Measurements from ENCODE around the gene ADD1. TPM values are rescaled to one million over a fixed set of nuclear protein-coding genes. Genes with fewer than 3 reads are reported as not detected.
A peak's percentile ranks its signal among the peaks of the same experiment; 100 is the strongest.

The ADD1 gene
- total RNA-seq, 4 donors from 2014 or later, result 290 to 470 (median 372) TPM

DNA sequence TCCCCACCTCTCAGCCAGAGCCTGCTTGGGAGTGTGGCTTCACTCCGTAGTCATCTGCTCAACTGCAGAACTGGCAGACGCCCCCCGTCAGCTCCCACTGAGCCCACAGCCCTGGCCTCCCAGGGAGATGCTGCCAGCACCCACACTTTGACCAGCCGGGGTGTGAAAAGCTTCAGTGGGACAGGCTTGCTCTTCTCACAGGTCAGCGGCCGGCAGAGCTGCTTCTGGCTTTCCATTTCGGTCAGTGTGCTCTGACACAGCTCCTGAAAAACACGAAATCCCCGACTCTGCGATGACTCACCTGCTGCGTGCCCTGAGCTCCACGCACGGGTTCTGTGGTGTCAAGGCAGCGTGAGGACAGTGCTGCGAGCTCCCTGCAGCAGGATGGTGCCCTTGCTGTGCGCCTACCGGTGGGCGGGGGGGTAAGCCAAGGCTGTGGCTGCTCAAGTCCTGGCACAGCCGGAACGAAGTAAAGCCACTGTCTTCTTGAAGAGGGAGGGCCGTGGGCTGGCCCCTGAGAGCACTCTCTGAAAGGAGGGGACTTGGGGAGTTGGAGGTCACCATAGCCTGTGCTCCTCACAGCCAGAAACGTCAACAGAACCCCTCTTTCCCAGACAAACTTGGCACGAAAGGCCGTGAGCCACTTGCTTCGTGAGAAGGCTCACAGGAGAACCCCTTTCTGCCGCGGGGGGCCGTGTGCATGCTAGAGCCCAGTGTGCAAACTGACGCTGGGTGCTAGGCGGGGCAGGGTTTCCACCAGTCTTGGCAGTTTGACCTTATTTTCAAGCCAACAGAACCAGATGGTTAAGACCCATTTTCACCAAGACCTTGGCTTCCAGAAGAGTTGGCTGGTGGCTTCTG, 96.0 kb downstream of the ADD1 start:
- Histone ChIP-seq H3K27me3 (no peaks in the 10 kb centered on the region), H3K4me1 (peaks cover 0 to 28% (median 8%) of the 10 kb centered on the region in 4 donors), H3K9me3 (no peaks in the 10 kb centered on the region), H3K4me3 (no peak overlapping the region), H3K36me3 (peaks cover 0 to 71% (median 0%) of the 10 kb centered on the region in 3 donors), H3K27ac (no peak overlapping the region)
- peak in 2 of 3 donors; percentile 40 to 43 for DNase-seq
- no peak for TF ChIP-seq POLR2A (IDR thresholded peaks at IDR 0.05)

GRCh38 chr4:2940267-2941137, 96.9 kb downstream of the ADD1 start:
- peak in 2 of 3 donors; percentile 41 to 44 for DNase-seq
- no peaks in the 10 kb centered on the region for H3K27me3 ChIP-seq
- peaks cover 0 to 80% (median 0%) of the 10 kb centered on the region in 3 donors for H3K36me3 ChIP-seq
- H3K9me3 ChIP-seq, result no peaks in the 10 kb centered on the region
- H3K4me1 ChIP-seq, result peaks cover 0 to 24% (median 7%) of the 10 kb centered on the region in 4 donors
- H3K4me3 ChIP-seq, result no peak overlapping the region
- TF ChIP-seq POLR2A (IDR thresholded peaks at IDR 0.05), result no peak
- TF ChIP-seq, protein P1, sequence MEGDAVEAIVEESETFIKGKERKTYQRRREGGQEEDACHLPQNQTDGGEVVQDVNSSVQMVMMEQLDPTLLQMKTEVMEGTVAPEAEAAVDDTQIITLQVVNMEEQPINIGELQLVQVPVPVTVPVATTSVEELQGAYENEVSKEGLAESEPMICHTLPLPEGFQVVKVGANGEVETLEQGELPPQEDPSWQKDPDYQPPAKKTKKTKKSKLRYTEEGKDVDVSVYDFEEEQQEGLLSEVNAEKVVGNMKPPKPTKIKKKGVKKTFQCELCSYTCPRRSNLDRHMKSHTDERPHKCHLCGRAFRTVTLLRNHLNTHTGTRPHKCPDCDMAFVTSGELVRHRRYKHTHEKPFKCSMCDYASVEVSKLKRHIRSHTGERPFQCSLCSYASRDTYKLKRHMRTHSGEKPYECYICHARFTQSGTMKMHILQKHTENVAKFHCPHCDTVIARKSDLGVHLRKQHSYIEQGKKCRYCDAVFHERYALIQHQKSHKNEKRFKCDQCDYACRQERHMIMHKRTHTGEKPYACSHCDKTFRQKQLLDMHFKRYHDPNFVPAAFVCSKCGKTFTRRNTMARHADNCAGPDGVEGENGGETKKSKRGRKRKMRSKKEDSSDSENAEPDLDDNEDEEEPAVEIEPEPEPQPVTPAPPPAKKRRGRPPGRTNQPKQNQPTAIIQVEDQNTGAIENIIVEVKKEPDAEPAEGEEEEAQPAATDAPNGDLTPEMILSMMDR (IDR thresholded peaks at IDR 0.05), result no peak
- no peak overlapping the region for H3K27ac ChIP-seq

DNA sequence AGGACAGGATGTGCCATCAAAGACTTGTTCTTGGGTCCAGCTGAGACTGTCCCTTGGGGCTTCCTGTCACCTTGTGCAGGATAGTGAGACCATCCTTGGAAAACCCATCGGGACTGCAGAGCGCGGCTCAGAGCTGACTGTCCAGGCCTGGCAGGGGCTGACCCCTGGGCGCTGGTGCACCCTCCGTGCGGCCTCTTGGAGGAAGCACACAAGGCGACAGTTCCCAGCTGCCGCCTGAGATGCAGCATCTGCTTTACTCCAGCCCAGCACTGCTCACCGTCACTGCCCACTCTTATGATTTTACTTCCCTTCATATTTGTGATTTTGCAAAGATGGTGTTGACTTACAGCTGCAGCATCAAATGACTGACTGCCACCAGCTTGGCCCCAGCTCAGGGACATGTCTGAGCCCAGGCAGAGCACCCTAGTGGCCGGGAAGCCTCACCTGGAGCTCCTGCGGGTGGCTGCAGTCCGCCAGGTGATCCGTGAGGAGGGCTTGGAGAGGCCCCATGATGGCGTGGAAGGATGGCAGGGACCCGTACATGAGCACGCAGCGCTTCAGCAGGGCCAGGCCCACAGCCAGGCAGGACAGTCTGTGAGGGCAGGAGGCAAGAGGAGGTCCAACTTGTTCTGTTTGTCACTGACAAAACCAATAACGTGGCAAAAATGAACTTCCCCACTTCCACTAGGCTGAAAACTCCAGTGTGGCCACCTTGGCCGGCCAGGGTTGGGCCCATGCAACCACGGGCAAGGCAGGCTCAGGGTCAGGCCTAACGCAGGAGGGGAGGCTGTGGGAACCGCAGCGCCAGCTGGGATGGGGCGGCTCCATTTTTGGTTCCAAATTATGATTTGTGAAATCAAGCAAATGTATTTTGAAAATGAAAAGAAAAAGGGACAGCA, 97.7 kb downstream of the ADD1 start:
- H3K36me3 ChIP-seq, result peaks cover 0 to 88% (median 0%) of the 10 kb centered on the region in 3 donors
- no peaks in the 10 kb centered on the region for H3K9me3 ChIP-seq
- TF ChIP-seq, protein P1 (IDR thresholded peaks at IDR 0.05), result no peak
- TF ChIP-seq POLR2A (IDR thresholded peaks at IDR 0.05), result no peak
- H3K4me1 ChIP-seq, result peaks cover 0 to 15% (median 2%) of the 10 kb centered on the region in 4 donors
- H3K27ac ChIP-seq, result no peak overlapping the region
- DNase-seq, result peak in 2 of 3 donors; percentile 43
- no peak overlapping the region for H3K4me3 ChIP-seq
- H3K27me3 ChIP-seq, result no peaks in the 10 kb centered on the region

DNA sequence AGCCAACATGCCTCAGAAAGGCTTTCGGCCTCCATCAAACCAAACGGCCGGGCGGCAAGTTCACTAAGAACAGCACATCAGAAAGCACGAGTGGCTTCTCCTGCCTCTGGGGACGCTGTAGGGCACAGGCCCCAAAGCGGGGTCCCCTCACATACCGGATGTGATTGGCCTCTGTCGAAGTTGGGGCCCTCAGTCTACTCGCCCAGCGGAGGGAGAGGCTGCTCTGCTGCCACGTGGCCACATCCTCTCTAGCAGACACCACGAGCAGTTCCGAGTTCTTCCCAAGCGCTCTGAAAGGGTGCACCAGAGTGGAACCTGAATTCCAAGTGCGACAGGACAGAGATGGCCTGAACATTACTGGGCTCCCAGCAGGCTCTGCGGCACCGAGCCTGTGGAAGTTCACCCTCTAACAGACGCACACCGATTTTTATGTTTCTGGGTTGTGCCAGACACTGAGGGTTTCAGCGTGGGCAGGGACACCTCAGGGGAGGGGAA, 98.4 kb downstream of the ADD1 start:
- peaks cover 0 to 13% (median 0%) of the 10 kb centered on the region in 4 donors for H3K4me1 ChIP-seq
- H3K4me3 ChIP-seq, result no peak overlapping the region
- H3K27me3 ChIP-seq, result no peaks in the 10 kb centered on the region
- H3K9me3 ChIP-seq, result no peaks in the 10 kb centered on the region
- DNase-seq, result peak in 2 of 3 donors; percentile 48 to 49
- H3K27ac ChIP-seq, result peak overlapping the region in 2 of 4 donors; percentile 8 to 48
- TF ChIP-seq, protein P1 (IDR thresholded peaks at IDR 0.05), result no peak
- no peak for TF ChIP-seq POLR2A (IDR thresholded peaks at IDR 0.05)
- H3K36me3 ChIP-seq, result peaks cover 0 to 95% (median 0%) of the 10 kb centered on the region in 3 donors

DNA sequence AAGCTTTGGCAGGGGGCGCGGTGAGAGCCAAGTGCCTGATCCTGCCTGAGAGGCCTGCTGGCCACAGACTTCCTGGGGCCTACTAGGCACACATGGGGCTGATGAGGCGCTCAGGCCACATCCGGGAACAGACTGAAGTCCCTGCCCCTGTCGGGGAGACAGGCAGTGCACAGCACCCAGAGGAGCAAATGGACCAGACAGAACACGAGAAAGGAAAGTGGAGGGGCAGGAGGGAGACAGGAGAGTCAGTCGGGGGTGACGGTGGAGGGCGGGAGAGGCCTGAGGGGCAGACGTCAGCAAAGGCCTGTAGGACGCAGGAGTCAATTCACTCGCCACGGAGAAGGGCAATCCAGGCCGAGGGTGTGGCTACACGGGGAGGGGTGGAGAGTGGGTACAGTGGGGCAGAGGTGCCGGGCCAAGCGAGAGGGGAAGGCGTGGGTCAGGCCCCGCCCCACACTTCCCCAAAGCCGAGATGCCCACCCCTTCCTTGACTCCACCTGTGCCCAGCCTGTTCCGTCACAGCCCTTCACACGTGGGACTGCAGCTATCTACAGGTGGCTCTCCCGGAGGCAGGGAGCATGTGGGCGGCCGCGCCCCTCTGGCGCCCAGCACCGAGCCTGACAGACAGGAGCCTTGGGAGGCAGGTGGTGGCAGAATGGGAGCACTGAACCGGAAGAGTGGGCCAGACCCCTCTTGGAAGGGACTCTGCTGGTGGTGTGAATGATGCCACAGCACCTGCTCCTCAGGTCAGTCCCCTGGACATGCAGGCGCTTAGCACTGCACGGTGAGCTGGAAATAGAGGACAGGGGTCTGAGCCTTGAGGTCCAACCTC, 99.1 kb downstream of the ADD1 start:
- peak overlapping the region in 2 of 4 donors; percentile 8 to 48 for H3K27ac ChIP-seq
- H3K27me3 ChIP-seq, result no peaks in the 10 kb centered on the region
- no peak overlapping the region for H3K4me3 ChIP-seq
- peaks cover 0 to 98% (median 0%) of the 10 kb centered on the region in 3 donors for H3K36me3 ChIP-seq
- TF ChIP-seq POLR2A (IDR thresholded peaks at IDR 0.05), result no peak
- TF ChIP-seq, protein P1 (IDR thresholded peaks at IDR 0.05), result no peak
- peak in 2 of 3 donors; percentile 61 to 80 for DNase-seq
- H3K4me1 ChIP-seq, result peaks cover 0 to 13% (median 0%) of the 10 kb centered on the region in 4 donors
- H3K9me3 ChIP-seq, result no peaks in the 10 kb centered on the region
